Panc1 (cell line): ENCODE data around the gene TKT.

Experiments used
- POLR2AphosphoS5 ChIP-seq: IDR thresholded peaks from 2 replicates; pipeline ENCODE4 v1.6.1; 2012; ENCODE audit warnings: mild to moderate bottlenecking, low read depth, low read length, moderate library complexity
- SIN3A ChIP-seq: IDR thresholded peaks from 2 replicates; pipeline ENCODE4 v1.6.1; 2012; ENCODE audit warnings: low read depth, mild to moderate bottlenecking, low read length, moderate library complexity, borderline replicate concordance; ENCODE audit not compliant: insufficient read depth
- TCF7L2 ChIP-seq: IDR thresholded peaks from 2 replicates; pipeline ENCODE4 v1.6.1; 2011; ENCODE audit warnings: mild to moderate bottlenecking, low read depth, low read length, inconsistent platforms
- TF ChIP-seq, protein P1 (sequence below): fragments of 450-650 bp; IDR thresholded peaks from 2 replicates; pipeline ENCODE4 v1.5.1; 2017; ENCODE audit warnings: mild to moderate bottlenecking
- TF ChIP-seq, protein P2 (sequence below), 2 experiments: IDR thresholded peaks; 2 replicates each; pipeline ENCODE4 v1.6.1; 2011 to 2012; ENCODE audit warnings: low read depth in 2 of 2, control low read depth in 1 of 2, low read length in 1 of 2, mild to moderate bottlenecking in 1 of 2, moderate library complexity in 1 of 2; ENCODE audit not compliant: insufficient read depth in 1 of 2

DNA sequence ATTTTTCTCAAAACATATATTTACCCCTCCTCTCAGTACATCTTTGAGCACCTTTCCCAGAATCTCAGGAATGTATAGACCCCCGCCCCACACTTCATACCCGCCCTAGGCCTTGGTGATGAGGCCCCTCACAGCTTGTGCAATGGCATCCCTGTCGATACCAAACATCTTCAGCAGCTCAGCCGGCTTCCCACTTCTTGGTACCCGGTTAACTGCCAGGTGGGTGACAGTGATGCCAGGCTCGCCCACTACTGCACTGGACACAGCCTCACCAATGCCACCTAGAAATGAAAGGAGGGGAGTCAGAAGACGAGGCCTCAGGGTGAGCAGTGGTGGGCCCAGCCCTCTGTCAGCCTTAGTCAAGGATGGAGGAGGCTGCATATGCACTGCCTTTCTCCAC lies 30.2 kb downstream of the TKT start:
- TF ChIP-seq, protein P1, sequence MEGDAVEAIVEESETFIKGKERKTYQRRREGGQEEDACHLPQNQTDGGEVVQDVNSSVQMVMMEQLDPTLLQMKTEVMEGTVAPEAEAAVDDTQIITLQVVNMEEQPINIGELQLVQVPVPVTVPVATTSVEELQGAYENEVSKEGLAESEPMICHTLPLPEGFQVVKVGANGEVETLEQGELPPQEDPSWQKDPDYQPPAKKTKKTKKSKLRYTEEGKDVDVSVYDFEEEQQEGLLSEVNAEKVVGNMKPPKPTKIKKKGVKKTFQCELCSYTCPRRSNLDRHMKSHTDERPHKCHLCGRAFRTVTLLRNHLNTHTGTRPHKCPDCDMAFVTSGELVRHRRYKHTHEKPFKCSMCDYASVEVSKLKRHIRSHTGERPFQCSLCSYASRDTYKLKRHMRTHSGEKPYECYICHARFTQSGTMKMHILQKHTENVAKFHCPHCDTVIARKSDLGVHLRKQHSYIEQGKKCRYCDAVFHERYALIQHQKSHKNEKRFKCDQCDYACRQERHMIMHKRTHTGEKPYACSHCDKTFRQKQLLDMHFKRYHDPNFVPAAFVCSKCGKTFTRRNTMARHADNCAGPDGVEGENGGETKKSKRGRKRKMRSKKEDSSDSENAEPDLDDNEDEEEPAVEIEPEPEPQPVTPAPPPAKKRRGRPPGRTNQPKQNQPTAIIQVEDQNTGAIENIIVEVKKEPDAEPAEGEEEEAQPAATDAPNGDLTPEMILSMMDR, result no peak
- TF ChIP-seq SIN3A, result no peak
- no peak for TF ChIP-seq POLR2AphosphoS5
- TF ChIP-seq, protein P2, sequence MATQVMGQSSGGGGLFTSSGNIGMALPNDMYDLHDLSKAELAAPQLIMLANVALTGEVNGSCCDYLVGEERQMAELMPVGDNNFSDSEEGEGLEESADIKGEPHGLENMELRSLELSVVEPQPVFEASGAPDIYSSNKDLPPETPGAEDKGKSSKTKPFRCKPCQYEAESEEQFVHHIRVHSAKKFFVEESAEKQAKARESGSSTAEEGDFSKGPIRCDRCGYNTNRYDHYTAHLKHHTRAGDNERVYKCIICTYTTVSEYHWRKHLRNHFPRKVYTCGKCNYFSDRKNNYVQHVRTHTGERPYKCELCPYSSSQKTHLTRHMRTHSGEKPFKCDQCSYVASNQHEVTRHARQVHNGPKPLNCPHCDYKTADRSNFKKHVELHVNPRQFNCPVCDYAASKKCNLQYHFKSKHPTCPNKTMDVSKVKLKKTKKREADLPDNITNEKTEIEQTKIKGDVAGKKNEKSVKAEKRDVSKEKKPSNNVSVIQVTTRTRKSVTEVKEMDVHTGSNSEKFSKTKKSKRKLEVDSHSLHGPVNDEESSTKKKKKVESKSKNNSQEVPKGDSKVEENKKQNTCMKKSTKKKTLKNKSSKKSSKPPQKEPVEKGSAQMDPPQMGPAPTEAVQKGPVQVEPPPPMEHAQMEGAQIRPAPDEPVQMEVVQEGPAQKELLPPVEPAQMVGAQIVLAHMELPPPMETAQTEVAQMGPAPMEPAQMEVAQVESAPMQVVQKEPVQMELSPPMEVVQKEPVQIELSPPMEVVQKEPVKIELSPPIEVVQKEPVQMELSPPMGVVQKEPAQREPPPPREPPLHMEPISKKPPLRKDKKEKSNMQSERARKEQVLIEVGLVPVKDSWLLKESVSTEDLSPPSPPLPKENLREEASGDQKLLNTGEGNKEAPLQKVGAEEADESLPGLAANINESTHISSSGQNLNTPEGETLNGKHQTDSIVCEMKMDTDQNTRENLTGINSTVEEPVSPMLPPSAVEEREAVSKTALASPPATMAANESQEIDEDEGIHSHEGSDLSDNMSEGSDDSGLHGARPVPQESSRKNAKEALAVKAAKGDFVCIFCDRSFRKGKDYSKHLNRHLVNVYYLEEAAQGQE (IDR thresholded peaks at IDR 0.05; ENCODE audit: insufficient read depth in 1 of 2, low read depth in 2 of 2, low read length in 1 of 2), result no peak
- TF ChIP-seq TCF7L2, result no peak
